OCI-LY7 (cell line): ENCODE results near the gene ITGA5.

ENCODE experiments used
- EZH2phosphoT487 ChIP-seq: fragments of 200-600 bp; sonication (generic); IDR thresholded peaks from 2 replicates; pipeline ENCODE4 v1.6.1; 2018; ENCODE audit warnings: low read depth, borderline replicate concordance, mild to moderate bottlenecking, mixed run types, antibody characterized with exemption, low read length, moderate library complexity, mixed read lengths
- TF ChIP-seq, protein P1 (sequence below): fragments of 200-600 bp; sonication (generic); conservative IDR thresholded peaks from 2 replicates; pipeline ENCODE4 v1.5.1; 2014; ENCODE audit warnings: mild to moderate bottlenecking, antibody characterized with exemption, low read length, moderate library complexity, mixed read lengths

DNA sequence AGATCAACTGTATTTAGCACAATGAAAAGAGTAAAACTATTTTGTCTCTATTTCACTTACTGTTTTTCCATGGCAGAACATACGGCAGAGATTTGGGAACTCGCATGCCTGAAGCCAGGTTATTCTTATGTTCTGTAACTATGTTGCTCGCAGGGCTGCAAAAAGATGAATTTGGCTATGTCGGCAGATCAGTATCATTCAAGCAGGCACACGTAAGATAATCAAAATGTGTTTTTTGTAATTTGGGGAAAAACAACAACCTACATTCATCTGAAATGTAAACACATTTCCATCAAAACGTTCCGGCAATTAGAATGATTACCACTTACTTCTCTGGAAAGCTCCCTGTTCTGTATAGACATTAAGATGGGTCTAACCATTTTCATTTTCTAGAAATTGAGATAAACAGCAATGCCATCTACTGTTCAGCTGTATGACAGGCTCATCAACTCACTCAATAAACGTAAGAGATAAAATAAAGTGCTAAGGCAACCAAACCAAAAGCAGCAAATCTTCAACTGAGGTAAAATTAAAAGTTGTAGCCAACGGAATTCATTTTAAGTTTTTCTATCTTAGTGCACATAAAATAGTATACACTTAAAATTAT is 41.4 kb upstream of the ITGA5 start:
- TF ChIP-seq, protein P1, sequence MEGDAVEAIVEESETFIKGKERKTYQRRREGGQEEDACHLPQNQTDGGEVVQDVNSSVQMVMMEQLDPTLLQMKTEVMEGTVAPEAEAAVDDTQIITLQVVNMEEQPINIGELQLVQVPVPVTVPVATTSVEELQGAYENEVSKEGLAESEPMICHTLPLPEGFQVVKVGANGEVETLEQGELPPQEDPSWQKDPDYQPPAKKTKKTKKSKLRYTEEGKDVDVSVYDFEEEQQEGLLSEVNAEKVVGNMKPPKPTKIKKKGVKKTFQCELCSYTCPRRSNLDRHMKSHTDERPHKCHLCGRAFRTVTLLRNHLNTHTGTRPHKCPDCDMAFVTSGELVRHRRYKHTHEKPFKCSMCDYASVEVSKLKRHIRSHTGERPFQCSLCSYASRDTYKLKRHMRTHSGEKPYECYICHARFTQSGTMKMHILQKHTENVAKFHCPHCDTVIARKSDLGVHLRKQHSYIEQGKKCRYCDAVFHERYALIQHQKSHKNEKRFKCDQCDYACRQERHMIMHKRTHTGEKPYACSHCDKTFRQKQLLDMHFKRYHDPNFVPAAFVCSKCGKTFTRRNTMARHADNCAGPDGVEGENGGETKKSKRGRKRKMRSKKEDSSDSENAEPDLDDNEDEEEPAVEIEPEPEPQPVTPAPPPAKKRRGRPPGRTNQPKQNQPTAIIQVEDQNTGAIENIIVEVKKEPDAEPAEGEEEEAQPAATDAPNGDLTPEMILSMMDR = 0 out of 2 replicates have a peak, but pooled peaks have one; percentile 30
- no peak for TF ChIP-seq EZH2phosphoT487
